Suppressor macrophage treated with lipopolysaccharide for 1 hour (primary cell): ENCODE data around the gene USP47.
"Not testable (repeated sequence)": the region's sequence is repeated elsewhere in the genome, so short reads cannot be mapped to it uniquely, and the experiment has no call there.

Experiments
- DNase-seq, 3 donors: peaks; one replicate each; pipeline ENCODE4 v3.0.0-alpha.2; 2020 to 2022

The USP47 gene

DNA sequence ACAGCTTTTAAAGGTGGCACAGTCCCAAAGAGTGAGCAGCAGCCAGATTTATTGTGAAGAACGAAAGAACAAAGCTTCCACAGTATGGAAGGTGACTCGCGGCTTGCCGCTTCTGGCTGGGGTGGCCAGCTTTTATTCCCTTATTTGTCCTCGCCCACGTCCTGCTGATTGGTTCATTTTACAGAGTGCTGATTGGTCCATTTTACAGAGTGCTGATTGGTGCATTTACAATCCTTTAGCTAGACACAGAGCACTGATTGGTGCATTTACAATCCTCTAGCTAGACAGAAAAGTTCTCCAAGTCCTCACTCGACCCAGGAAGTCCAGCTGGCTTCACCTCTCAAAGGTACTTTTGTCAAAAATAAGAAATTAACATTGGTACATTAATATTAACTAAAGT lies 10.4 kb upstream of the USP47 start:
- DNase-seq = not testable (repeated sequence)

DNA sequence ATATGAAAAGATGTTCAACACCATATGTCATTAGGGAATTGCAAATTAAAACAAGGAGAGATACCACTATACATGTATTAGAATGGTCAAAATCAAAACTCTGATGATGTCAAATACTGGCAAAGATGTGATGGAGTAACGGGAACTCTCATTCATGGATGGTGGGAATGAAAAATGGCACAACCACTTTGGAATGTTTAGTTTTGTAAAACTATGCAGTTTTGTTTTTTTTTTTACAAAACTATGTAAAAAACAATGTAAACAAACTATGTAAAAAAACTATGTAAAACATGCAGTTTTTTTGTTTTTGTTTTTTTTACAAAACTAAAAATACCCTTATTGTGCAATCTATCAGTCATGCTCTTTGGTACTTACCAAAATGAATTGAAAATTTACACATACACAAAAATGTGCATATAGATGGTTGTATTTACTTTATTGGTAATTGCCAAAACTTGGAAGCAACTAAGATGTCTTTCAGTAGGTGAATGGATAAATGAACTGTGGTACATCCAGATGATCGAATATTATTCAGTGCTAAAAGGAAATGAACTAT lies 5.0 kb upstream of the USP47 start:
- DNase-seq = no peak

DNA sequence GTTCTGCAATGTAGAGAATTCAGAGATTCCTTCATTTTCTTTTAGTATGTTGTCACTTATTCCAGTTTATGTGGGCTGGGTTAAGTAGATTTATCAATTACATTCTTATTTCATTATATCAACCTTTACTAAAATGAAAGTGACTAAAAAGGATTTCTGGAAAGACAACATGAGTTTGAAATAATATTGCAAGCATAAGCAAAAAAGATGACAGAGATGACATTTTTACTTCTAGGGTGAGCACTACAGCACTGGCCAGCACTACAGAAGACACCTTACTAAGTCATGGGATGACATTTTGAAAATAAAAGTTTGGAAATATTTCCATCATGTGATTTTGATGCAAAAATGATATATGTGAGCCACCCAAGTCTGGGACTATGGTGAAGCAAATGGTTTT lies 2.1 kb upstream of the USP47 start:
- no peak for DNase-seq

DNA sequence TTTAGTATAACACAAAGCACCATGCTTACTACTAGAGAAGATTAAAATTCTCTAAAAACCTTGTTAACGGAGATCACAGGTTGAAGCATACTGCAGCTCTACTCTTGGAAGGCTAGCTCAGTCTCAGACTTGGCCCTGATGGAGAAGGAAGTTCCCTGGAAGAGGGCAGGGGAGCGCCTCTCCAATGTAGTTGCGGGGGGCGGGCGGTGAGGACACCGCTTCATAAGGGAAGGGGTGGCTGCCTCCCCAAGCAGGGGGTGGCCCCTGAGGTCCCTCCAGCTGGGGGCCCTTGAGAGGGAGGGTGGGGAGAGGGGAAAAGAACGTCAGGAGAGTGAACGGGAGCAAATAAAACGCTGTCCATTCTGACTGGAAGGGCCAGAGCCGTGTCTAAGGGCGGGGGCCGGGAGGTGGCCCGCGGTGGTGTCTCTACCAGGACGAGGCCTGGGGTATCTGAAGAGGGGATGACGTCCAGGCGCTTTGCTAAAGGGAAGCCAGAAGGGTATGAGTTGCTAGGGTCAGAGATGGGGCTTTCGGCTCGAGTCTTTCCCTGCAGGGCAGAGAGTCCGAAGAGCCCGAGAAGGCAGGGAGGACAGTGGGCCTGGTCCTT lies 553 bp upstream of the USP47 start:
- DNase-seq = peak; percentile 27 to 52 (median 39)

DNA sequence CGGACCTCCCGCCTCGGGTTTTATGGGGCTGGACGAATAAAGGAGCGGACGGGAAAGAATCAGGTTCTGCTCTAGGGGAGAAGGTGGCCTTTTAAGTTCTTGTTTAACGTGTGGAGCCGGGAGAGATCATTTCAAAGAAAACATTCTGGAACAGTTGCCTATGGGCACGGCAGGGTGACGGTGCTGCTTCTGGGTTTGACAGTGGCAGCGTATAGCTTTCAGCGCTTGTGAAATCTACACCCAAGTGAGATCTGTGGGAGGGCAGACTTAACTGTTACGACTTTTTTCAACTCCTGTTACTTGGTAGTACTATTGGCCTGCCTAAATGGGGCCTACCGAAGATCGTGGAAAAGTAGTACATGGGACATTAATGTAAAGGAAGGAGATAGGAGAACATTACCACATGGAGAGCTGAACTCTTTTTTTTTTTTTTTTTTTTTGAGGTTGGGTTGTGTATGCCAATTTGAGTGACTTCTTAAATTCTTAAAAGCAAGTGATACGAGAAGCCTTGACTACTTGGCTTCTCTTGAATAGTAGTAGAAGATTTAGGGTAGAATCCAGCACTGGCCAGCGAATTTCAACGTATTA lies 743 bp downstream of the USP47 start:
- DNase-seq = peak; percentile 80 to 86 (median 85)

DNA sequence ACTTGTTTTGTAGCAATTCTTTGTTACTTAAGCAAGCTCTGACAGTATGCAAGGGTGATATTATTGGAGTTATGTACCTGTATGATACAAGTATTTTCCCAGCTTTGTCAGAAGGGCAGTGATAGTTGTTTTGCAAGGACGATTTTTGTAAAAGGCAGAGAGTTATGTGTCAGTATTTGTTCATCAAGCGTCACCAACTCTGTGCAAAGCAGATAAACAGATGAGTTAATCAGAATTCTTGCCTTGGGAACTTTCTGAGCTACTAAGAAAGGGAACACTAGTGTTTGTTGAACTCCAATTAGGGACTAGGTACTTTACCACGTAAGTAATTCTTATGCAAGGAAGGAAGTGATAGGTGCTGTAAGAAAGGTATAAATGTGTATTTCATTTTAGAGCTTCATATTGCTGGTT lies 1.4 kb downstream of the USP47 start:
- DNase-seq = peak; percentile 68 to 93 (median 85)

DNA sequence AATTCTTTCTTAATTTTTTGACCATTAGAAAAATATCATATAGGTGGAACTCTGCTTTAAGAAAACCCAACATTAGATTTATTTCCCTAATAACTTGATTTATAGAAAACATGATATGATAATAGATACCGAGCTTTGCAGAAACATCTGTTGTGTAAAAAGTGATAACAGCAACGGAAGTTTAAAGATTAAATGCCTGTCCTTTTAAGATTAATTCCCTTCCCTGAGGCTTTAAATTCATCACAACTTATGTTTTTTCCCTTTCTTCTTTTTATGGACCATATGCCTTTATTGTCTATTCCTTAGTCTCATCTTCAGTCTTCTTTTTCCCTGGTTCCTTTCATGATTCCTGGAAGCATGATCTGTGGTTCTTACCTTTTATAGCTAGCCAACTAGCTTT lies 1.9 kb downstream of the USP47 start:
- no peak for DNase-seq

DNA sequence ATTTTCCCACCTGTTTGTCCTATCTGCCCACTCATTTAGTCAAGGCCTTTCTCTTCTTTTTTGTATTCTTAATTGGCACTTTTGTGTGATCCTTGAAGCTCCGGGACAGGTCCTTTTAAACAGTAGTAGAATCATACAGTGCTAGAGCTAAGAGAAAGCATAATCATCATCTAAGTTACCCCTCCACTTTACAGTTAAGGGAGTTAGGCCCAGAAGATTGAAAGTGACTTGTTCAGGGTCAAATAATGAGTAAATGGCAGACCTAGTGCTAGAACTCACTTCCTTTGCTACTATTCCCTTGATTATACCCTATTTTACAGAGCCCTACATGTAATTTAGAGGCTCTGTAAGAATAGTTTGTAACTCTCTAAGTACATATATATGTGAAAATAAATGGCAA lies 2.5 kb downstream of the USP47 start:
- no peak for DNase-seq

DNA sequence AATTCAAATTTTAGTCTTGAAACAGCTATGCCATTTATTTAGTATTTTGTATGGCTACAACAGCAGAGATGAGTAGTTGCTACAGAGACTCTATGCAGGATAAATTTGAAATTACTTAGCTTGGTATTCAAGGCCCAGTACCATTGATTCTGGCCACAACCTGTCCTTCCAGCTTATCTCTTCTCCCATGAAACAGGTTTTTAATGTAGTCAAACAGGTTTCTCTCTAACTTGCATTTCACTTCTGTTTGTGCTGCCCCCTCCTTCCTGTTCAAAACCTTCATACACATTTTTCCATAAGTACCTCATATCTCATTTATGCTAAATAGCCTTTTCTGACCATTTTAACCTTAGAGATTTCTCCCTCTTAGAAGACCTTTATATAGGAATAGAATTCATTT lies 3.3 kb downstream of the USP47 start:
- DNase-seq = no peak

DNA sequence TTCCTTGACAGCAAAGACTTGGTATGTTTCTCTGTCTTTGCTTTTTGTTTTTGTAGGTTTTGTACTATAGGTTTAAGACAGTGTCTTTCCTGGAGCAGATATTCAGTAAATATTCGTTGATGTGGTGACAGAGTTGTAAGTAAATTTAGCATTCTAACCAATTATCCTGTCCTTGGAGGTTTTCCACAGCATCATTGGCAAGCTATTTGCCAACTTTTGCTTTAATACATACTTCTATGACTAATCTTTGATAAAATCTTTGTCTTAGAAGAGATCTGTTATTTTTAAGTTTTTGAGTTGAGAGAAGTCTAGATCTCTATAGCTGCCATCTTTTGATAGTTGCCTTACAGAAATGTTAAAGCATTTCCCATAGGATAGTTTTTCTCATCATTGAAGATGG lies 3.8 kb downstream of the USP47 start:
- no peak for DNase-seq

DNA sequence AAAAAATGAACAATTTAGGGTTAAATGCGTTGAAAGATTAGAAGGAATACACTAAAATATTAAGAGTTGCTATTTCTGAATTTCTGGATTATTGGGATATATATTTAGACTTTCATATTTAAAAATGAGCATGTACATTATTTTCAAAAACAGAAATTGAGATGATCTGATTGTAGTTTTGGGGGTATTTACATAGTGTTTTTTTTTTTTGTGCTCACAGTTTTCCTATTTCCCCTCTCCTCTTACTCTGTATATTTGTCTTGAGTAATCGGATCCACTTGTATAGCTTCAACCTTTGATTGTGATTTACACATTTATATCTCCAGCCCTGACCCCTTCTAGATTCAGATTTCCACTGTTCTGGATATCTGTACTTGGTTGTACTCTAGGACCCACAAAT lies 5.3 kb downstream of the USP47 start:
- DNase-seq = no peak

DNA sequence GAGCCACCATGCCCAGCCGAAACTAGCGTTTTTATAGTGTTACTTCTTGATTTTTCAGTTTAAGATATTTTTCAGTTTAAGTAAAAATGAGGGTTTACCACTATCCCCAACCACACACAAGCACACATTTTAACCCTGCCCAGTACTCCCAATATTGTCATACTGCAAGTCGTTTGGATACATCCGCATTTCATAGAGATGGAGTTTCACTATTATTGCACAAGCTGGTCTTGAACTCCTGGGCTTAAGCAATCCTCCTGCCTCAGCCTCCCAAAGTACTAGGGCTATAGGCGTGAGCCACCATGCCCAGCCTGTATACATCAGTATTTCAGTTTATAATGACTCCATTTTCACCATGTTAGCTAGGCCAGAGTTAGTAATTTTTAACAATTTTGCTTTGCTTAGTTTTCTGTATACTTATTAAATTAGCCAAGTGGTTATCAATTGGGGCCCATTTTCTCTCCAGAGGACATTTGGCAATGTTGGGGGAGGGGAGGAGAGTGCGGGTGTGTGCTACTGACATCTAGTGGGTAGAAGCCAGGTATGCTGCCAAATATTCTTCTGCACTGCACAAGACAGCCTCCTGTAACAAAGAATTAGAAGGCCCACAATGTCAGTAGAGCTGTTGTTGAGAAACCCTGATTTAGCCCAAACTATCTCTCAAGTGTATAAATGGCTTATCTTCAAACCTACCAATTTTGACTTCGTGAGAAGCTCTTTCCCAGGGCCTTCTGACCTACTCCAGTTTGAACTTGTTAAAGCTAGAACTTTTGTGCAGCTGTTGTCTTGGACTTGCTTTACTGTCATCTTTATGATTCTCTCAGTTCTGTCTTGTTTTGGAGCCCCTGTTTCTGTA lies 7.3 kb downstream of the USP47 start:
- peak; percentile 49 to 68 (median 59) for DNase-seq

DNA sequence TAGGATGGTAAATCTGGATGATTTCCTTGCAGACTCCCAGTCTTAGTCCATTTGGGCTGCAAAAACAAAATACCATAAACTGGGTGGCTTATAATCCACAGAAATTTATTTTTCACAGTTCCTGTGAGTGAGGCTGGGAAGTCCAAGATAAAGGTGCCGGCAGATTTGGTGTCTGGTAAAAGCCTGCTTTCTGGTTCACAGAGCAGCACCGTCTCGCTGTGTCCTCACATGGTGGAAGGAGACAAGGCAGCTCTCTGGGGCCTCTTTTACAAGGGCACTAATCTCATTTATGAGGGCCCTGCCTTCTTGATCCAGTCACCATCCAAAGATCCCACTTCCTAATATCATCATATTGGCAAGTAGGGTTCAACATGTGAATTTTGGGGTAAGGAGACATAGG lies 8.9 kb downstream of the USP47 start:
- DNase-seq = no peak

DNA sequence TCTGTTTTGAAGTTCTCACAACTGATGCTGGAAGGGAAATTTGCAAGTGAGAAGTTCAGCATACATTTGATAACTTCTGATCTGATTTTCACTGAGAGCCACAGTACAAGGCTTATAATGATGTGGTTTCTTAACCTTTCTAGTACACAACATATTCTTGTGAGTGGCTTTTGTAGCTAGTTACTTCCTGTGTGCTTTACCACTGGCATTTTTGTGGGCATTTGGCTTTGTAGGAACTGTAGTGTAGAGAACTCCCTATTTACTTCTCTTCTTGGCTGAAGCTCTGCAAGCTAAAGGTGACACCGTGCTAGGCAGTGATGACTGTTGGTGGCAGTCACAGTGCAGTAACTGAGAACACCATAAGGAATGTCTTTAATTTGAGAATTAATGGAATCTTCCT lies 14.9 kb downstream of the USP47 start:
- no peak for DNase-seq

DNA sequence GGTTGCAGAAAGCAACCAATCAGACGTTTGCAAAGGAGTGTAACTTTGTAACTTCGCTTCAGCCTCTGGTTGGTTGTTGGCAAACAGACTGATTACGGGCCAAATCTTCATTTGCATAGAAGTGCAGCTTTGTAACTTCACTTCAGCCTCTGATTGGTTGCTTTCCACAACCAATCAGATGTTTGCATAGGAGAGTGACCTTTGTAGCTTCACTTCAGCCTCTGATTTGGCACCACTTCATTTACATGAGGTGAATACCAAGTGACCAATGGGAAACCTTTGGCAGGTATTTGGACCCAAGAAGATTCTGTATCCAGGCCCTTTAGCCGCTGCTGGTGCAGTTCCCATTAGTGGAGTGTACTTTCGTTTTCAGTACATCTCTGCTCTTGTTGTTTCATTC lies 16.0 kb downstream of the USP47 start:
- no peak for DNase-seq

DNA sequence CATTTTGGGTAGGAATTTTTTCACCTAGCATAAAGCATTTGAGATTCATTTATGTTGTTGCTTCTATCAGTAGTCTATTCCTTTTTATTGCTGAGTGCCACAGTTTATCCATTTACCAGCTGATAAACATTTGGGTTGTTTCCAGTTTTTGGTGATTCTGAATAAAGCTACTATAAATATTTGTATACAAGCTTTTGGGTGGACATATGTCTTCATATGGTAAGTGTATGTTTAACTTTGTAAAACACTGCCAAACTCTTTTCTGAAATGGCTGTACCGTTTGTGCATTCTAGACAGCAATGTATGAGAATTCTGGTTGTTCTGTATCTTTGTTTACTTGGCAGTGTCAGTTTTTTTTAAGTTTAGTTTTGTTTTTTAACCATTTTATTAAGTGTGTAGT lies 16.9 kb downstream of the USP47 start:
- no peak for DNase-seq

DNA sequence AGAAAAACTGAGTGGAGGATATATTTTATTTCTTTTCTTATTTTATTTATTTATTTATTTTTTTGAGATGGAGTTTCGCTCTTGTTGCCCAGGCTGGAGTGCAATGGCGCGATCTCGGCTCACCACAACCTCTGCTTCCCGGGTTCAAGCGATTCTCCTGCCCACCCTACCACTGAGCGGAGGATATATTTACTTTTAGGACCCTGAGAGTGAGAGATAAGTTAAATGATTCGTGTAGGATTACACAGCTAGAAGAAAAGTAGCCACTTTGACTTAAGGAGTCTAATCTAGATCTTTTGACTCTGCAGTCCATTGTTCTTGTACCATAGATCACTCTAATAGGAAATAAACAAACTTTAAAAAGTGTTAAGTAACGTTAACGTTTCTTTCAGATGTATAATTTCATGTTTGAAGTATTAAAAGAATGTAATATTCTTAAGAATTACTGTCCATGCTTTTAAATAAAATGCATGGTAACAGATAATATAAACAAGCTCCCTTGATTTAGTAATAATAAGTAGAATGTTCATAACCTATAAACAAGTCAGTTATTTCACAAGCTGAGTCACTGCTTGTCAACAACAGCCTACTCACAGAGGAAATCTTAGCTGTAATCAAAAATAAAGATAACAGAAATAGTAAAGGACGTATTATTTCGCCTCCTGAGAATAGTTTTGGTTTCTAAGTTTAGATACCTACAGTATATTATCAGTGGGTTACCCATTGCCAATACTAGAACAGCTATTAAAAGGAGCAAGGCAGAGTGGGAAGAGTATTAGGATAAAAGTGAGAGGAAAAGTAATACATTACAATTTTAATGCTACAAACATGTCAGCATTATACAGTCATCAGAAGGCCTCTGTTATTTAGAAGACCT lies 18.6 kb downstream of the USP47 start:
- DNase-seq = no peak

DNA sequence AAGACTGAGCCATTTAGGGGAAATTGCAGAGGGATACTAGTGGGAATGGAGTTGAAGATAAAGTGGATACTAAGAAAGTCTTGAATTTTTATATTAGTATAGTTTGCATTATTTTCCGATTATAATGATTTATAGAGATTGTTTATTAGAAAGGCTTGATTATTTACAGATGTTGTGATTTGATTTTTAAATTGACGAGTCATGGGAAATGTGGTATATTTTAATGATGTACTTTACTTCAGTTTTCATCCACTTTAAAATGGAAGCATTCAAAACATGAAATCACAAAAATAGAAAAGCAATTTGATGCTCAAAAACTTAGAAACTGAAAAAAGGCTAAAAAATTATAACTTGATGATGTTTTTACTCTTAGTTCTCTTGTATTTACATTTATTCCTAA lies 21.2 kb downstream of the USP47 start:
- DNase-seq = no peak

DNA sequence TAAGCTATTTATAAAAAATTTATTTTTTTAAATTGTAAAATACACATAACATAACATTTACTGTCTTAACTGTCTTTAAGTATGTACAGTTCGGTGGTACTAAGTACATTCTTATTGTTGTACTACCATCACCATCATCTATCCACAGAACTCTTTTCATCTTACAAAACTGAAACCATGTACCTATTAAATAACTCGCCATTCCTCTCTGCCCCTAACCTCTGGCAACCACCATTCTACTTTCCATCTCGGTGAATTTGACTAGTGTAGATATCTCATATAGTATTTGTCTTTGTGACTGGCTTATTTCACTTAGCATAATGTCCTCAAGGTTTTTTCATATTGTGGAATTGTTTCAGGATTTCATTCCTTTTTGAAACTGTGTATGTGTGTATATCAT lies 22.6 kb downstream of the USP47 start:
- DNase-seq = no peak

DNA sequence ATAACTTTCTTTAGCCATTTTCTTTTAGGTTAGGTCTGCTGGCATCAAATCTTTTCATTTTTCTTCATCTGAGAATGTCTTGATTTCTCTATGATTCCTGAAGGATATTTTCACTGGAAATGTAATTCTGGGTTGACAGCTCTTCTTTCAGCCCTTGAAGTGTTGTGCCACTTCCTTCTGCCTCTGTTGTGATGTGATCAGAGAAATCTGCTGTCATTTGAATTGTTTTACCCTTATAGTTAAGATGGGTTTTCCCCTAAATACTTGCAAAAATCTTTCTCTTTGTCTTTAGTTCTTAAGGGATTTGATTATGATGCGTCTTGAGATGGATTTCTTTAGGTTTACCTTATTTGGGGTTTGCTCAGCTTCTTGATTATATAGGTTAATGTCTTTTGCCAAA lies 23.0 kb downstream of the USP47 start:
- DNase-seq = peak in 1 of 3 donors; percentile 18

DNA sequence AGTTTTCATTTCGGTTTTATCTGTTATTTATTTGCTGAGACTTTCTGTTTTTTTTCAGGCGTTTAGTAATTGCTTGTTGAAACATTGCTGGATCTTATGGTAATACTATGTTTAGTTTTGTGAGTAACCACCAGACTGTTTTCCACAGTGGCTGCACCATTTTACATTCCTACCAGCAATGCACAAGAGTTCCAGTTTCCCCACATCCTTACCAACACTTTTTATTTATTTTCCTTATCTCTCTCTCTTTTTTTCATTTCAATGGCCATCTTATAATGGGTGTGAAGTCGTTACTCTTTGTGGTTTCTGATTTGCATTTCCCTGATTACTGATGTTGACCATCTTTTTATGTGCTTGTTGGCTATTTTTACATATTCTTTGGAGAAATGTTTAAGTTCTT lies 23.7 kb downstream of the USP47 start:
- DNase-seq = no peak

DNA sequence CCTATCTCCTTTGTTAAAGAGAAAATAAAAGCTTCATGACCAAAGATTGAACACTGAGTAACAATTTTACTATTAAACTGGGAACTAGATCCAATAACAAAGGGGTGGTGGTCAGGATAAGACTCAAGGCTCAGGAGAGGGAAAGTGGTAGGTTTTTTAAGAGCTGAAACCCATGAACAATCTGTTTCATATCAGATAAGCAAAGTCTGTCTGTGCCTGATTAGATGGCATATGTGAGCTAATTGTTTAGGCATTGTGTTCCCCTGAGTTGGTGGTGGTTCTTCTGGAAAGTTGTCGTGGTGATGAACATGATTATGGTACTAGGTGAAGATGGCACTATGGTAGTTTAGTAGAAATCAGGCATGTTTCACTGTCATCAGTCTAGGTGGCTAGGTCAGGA lies 24.4 kb downstream of the USP47 start:
- no peak for DNase-seq

DNA sequence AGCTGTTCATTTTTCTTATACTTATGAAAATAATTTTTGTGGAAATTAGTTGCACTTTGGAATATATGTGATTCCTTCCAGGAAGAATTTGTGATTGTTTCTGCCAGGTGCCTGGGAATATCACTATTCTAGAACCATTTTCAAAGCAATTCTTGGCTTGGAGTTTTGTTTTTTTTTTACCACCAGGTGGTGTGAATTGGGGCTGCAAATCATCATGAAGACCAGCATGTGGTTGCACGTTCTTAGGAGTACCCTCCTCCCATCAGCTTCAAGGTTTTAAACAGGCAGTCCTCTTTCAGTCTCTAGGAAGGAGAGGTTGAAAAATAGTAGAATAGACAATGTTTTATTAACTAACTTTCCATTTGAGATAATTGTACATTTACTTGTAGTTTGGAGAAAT lies 25.9 kb downstream of the USP47 start:
- no peak for DNase-seq
